ENCODE measurements around the gene CNOT10. TPM values are rescaled to one million over a fixed set of nuclear protein-coding genes. Genes with fewer than 3 reads are reported as not detected.

Gene CNOT10
- polyA plus RNA-seq, 1 of the 3 experiments (the other 2 are of a cell fraction) = 23.5 TPM

- H3K4me1 ChIP-seq (ENCODE audit: control insufficient read depth in 1 of 2, insufficient read depth in 2 of 2, low read depth in 1 of 2, low read length in 1 of 2) = peaks cover 3% of the 10 kb centered on the region in 2 experiments; a peak in 2 of 4 replicates
- H3K9me3 ChIP-seq = no peaks in the 10 kb centered on the region
- H3F3A ChIP-seq (replicated peaks; ENCODE audit: insufficient read depth) = peaks cover 3% of the 10 kb centered on the region
- no peaks in the 10 kb centered on the region for H3K27me3 ChIP-seq (ENCODE audit: insufficient read depth)
- H3K4me2 ChIP-seq = no peak overlapping the region
- H4K20me1 ChIP-seq (ENCODE audit: insufficient read depth) = 0 out of 2 replicates have a peak, but pooled peaks cover 5% of the 10 kb centered on the region
- H3K9me2 ChIP-seq = no peaks in the 10 kb centered on the region
- no peak overlapping the region for H3K27ac ChIP-seq (ENCODE audit: low read depth in 2 of 2, low read length in 1 of 2)
- no peak overlapping the region for H3K9ac ChIP-seq
- no peak overlapping the region for H2AFZ ChIP-seq (ENCODE audit: low read depth)
- H3K4me3 ChIP-seq (ENCODE audit: low read depth in 2 of 2, low read length in 1 of 2) = no peak overlapping the region
- ChIA-PET CTCF (interaction anchor here (0.6 kb wide), 1 partner anchor 544 kb away, joined by 3 read pairs; no protein-coding TSS in a partner anchor), POLR2A (no interaction called here)
- 93% methylated on average over 4 of the region's 4 CpGs for WGBS (ENCODE audit: low lambda C conversion rate)
- H3K36me3 ChIP-seq (replicated peaks in 1 of 2; ENCODE audit: control insufficient read depth in 1 of 2, insufficient read depth in 2 of 2, low read length in 1 of 2) = peaks cover 2 to 16% of the 10 kb centered on the region in 2 experiments
- no peak for TF ChIP-seq YY1 (IDR thresholded peaks at IDR 0.05; ENCODE audit: low read depth)
- H3K79me2 ChIP-seq (ENCODE audit: insufficient read depth) = peaks cover 93% of the 10 kb centered on the region
- no peak for DNase-seq
Observed at GRCh38 chr3:32691847-32692246, 6.9 kb downstream of the CNOT10 start.

- Histone ChIP-seq H2AFZ (ENCODE audit: low read depth) (no peak overlapping the region), H4K20me1 (ENCODE audit: insufficient read depth) (no peaks in the 10 kb centered on the region), H3K27ac (ENCODE audit: low read depth in 2 of 2, low read length in 1 of 2) (no peak overlapping the region), H3K4me2 (no peak overlapping the region), H3K9ac (no peak overlapping the region), H3K27me3 (ENCODE audit: insufficient read depth) (no peaks in the 10 kb centered on the region), H3K9me2 (no peaks in the 10 kb centered on the region), H3K4me1 (ENCODE audit: control insufficient read depth in 1 of 2, insufficient read depth in 2 of 2, low read depth in 1 of 2, low read length in 1 of 2) (0 out of 4 replicates have a peak, but pooled peaks cover 0 to 3% of the 10 kb centered on the region in 2 experiments), H3K36me3 (replicated peaks in 1 of 2; ENCODE audit: control insufficient read depth in 1 of 2, insufficient read depth in 2 of 2, low read length in 1 of 2) (peaks cover 0 to 9% of the 10 kb centered on the region in 2 experiments), H3K9me3 (no peaks in the 10 kb centered on the region), H3K4me3 (ENCODE audit: low read depth in 2 of 2, low read length in 1 of 2) (no peak overlapping the region), H3K79me2 (ENCODE audit: insufficient read depth) (peaks cover 70% of the 10 kb centered on the region), H3F3A (replicated peaks; ENCODE audit: insufficient read depth) (peaks cover 3% of the 10 kb centered on the region)
- WGBS (ENCODE audit: low lambda C conversion rate) = 95% methylated on average over 3 of the region's 3 CpGs
- TF ChIP-seq RAD21 (IDR thresholded peaks at IDR 0.05; ENCODE audit: low read length) = no peak
- no peak for TF ChIP-seq CHD2 (IDR thresholded peaks at IDR 0.05; ENCODE audit: low read length, partially characterized antibody)
- TF ChIP-seq RFX5 (IDR thresholded peaks at IDR 0.05; ENCODE audit: low read length) = no peak
- no peak for TF ChIP-seq NRF1 (IDR thresholded peaks at IDR 0.05; ENCODE audit: low read depth, low read length)
- TF ChIP-seq TAF1 (IDR thresholded peaks at IDR 0.05; ENCODE audit: borderline replicate concordance, low read depth, low read length) = no peak
- no peak for TF ChIP-seq YY1 (IDR thresholded peaks at IDR 0.05; ENCODE audit: low read depth)
- TF ChIP-seq RXRA (IDR thresholded peaks at IDR 0.05; ENCODE audit: borderline replicate concordance, low read depth) = no peak
- no peak for TF ChIP-seq ZBTB33 (IDR thresholded peaks at IDR 0.05; ENCODE audit: borderline replicate concordance, low read depth)
- TF ChIP-seq TCF12 (IDR thresholded peaks at IDR 0.05) = no peak
- TF ChIP-seq MXI1 (IDR thresholded peaks at IDR 0.05; ENCODE audit: low read depth, low read length) = no peak
- no peak for TF ChIP-seq IRF3 (IDR thresholded peaks at IDR 0.05; ENCODE audit: low read depth, low read length)
- TF ChIP-seq MEF2A (IDR thresholded peaks at IDR 0.05; ENCODE audit: borderline replicate concordance, low read depth) = no peak
- TF ChIP-seq PBX3 (IDR thresholded peaks at IDR 0.05) = no peak
- no peak for TF ChIP-seq SMC3 (IDR thresholded peaks at IDR 0.05; ENCODE audit: low read depth, low read length)
- no peak for TF ChIP-seq SIN3A (IDR thresholded peaks at IDR 0.05; ENCODE audit: borderline replicate concordance, low read depth, low read length)
- TF ChIP-seq MAX (IDR thresholded peaks at IDR 0.05; ENCODE audit: low read depth) = no peak
- no peak for TF ChIP-seq REST (IDR thresholded peaks at IDR 0.05; ENCODE audit: low read depth, low read length)
- no peak for TF ChIP-seq GABPA (IDR thresholded peaks at IDR 0.05; ENCODE audit: low read depth)
- ChIA-PET POLR2A (no interaction called here), CTCF (interaction anchor here (0.9 kb wide), 1 partner anchor 9 kb away, joined by 5 read pairs; no protein-coding TSS in a partner anchor)
- no peak for DNase-seq
Observed at GRCh38 chr3:32696523-32696922, 11.5 kb downstream of the CNOT10 start.
